WI38 (cell line): ENCODE results near the gene TCF4.

Experiments
- H3K4me3 ChIP-seq: 2 replicates; pipeline ENCODE4 v1.5.1; 2011; ENCODE audit warnings: low read depth, mild to moderate bottlenecking, control low read depth, low read length
- CTCF ChIP-seq: IDR thresholded peaks from 2 replicates; pipeline ENCODE4 v1.5.1; 2012; ENCODE audit warnings: low read depth, mild to moderate bottlenecking, control low read depth, low read length

TCF4 gene

GRCh38 chr18:55546851-55547704 lies 40.9 kb downstream of the TCF4 start:
- TF ChIP-seq CTCF, result no peak

GRCh38 chr18:55544014-55544413 lies 44.0 kb downstream of the TCF4 start:
- no peak for TF ChIP-seq CTCF
- H3K4me3 ChIP-seq, result no peak overlapping the region

More at GRCh38 chr18:55546851-55547704, 40.9 kb downstream of the TCF4 start:
- H3K4me3 ChIP-seq, result peak overlapping the region; percentile 52

GRCh38 chr18:55543130-55543704 lies 44.8 kb downstream of the TCF4 start:
- no peak overlapping the region for H3K4me3 ChIP-seq
- TF ChIP-seq CTCF, result no peak

GRCh38 chr18:55541571-55541970 lies 46.4 kb downstream of the TCF4 start:
- no peak for TF ChIP-seq CTCF
- H3K4me3 ChIP-seq, result no peak overlapping the region

GRCh38 chr18:55539240-55539639 lies 48.8 kb downstream of the TCF4 start:
- no peak overlapping the region for H3K4me3 ChIP-seq
- no peak for TF ChIP-seq CTCF

- no peak overlapping the region for H3K4me3 ChIP-seq
- TF ChIP-seq CTCF, result no peak
Measured at GRCh38 chr18:55534996-55535395, 53.0 kb downstream of the TCF4 start.

- no peak overlapping the region for H3K4me3 ChIP-seq
- no peak for TF ChIP-seq CTCF
Measured at GRCh38 chr18:55534547-55534946, 53.4 kb downstream of the TCF4 start.
